Colonic mucosa (tissue), 4 donors: ENCODE data around the gene ITGAL. TPM values are rescaled to one million over a fixed set of nuclear protein-coding genes. Genes with fewer than 3 reads are reported as not detected.

ENCODE experiments used
- DNase-seq: peaks from one replicate; pipeline ENCODE4 v3.0.0-alpha.2; 2020
- H3K27ac ChIP-seq: fragments of 200-600 bp; one replicate; pipeline ENCODE4 v1.8.0; 2021
- H3K27me3 ChIP-seq: fragments of 200-600 bp; one replicate; pipeline ENCODE4 v1.8.0; 2021
- H3K36me3 ChIP-seq: fragments of 200-600 bp; one replicate; pipeline ENCODE4 v1.8.0; 2021
- H3K4me1 ChIP-seq: fragments of 200-600 bp; one replicate; pipeline ENCODE4 v1.8.0; 2021; ENCODE audit warnings: mild to moderate bottlenecking
- H3K4me3 ChIP-seq: fragments of 200-600 bp; one replicate; pipeline ENCODE4 v1.8.0; 2021
- H3K9ac ChIP-seq, 2 donors: one replicate each; pipeline ENCODE4 v1.7.0; 2013; ENCODE audit warnings: control low read depth in 2 of 2, low read depth in 2 of 2, low read length in 2 of 2
- H3K9me3 ChIP-seq: fragments of 200-600 bp; one replicate; pipeline ENCODE4 v1.8.0; 2021
- intact Hi-C: fragments of 100-400 bp; cut with DNase I; formaldehyde crosslinking; loops from one replicate; pipeline ENCODE4 v1.14.1; 2022
- total RNA-seq, 2 donors: library from RNA; stranded (reverse); fragmentation: NEBNext Ultra II Directional in 1 of 2; extraction: Animal tissue kit (Norgen Biotek cat#: 25700) in 1 of 2; gene quantifications; one replicate each; pipeline ENCODE4 v1.2.1, GENCODE V29; 2021
- TF ChIP-seq, protein P1 (sequence below): fragments of 200-600 bp; IDR thresholded peaks from one replicate; pipeline ENCODE4 v1.8.0; 2022; ENCODE audit warnings: antibody characterized with exemption, mild to moderate bottlenecking
- donor health status: healthy.
- donor health status: DM: no; HTN: no; CAD: no.
- donor health status: DM: no; HTN: no; CAD: no.

Gene ITGAL
- total RNA-seq, 2 donors from 2014 or later: 3.4 to 4.8 TPM

GRCh38 chr16:30523768-30524574 lies 51.4 kb downstream of the ITGAL start:
- Histone ChIP-seq H3K4me3 (no peak overlapping the region), H3K9me3 (no peaks in the 10 kb centered on the region), H3K4me1 (no peaks in the 10 kb centered on the region), H3K36me3 (no peaks in the 10 kb centered on the region), H3K9ac (no peak overlapping the region), H3K27me3 (no peaks in the 10 kb centered on the region), H3K27ac (no peak overlapping the region)
- no peak for DNase-seq
- TF ChIP-seq, protein P1, sequence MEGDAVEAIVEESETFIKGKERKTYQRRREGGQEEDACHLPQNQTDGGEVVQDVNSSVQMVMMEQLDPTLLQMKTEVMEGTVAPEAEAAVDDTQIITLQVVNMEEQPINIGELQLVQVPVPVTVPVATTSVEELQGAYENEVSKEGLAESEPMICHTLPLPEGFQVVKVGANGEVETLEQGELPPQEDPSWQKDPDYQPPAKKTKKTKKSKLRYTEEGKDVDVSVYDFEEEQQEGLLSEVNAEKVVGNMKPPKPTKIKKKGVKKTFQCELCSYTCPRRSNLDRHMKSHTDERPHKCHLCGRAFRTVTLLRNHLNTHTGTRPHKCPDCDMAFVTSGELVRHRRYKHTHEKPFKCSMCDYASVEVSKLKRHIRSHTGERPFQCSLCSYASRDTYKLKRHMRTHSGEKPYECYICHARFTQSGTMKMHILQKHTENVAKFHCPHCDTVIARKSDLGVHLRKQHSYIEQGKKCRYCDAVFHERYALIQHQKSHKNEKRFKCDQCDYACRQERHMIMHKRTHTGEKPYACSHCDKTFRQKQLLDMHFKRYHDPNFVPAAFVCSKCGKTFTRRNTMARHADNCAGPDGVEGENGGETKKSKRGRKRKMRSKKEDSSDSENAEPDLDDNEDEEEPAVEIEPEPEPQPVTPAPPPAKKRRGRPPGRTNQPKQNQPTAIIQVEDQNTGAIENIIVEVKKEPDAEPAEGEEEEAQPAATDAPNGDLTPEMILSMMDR: no peak
- intact Hi-C loops: no loop called here

GRCh38 chr16:30524575-30525568 lies 52.3 kb downstream of the ITGAL start:
- TF ChIP-seq, protein P1: no peak
- H3K36me3 ChIP-seq: no peaks in the 10 kb centered on the region
- no peaks in the 10 kb centered on the region for H3K27me3 ChIP-seq
- no peak overlapping the region for H3K27ac ChIP-seq
- intact Hi-C loops: loop anchor here (5.0 kb wide), 1 partner anchor 78 kb away; the partner anchor contains the start of gene SEPHS2
- DNase-seq: no peak
- H3K4me1 ChIP-seq: no peaks in the 10 kb centered on the region
- no peaks in the 10 kb centered on the region for H3K9me3 ChIP-seq
- peak overlapping the region in 1 of 2 donors; percentile 86 for H3K9ac ChIP-seq
- H3K4me3 ChIP-seq: no peak overlapping the region

DNA sequence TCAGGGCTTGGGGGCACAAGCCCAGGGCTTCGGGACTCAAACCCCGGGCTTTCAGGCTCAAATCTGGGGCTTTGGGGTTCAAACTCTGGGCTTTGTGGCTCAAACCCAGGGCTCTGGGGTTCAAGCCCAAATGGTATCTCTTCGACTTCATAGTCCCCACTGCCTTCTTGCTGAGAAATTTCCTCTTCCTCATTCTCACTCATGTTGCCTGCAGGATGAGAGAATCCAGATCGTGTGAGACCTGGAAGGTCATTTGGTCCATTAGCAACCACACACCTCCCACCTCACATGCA lies 53.2 kb downstream of the ITGAL start:
- intact Hi-C loops: loop anchor here (5.0 kb wide), 1 partner anchor 78 kb away; the partner anchor contains the start of gene SEPHS2
- DNase-seq: no peak
- Histone ChIP-seq H3K4me3 (peak overlapping the region; percentile 68), H3K9me3 (no peaks in the 10 kb centered on the region), H3K36me3 (no peaks in the 10 kb centered on the region), H3K27ac (peak overlapping the region; percentile 98), H3K4me1 (no peaks in the 10 kb centered on the region), H3K9ac (peak overlapping the region; percentile 86 to 89), H3K27me3 (no peaks in the 10 kb centered on the region)
- TF ChIP-seq, protein P1: no peak

GRCh38 chr16:30526137-30526822 lies 53.7 kb downstream of the ITGAL start, which contains the start of gene ZNF768:
ZNF768 (minus strand) TSS chr16:30526566; CDS start chr16:30526413, 153 bp downstream.
- peak; percentile 76 for DNase-seq
- Histone ChIP-seq H3K9ac (peak within 1 kb of the TSS; percentile 93 to 96), H3K9me3 (no peaks in the 10 kb centered on the region), H3K4me3 (peak within 1 kb of the TSS; percentile 68), H3K36me3 (no peaks in the 10 kb centered on the region), H3K4me1 (no peaks in the 10 kb centered on the region), H3K27me3 (no peaks in the 10 kb centered on the region), H3K27ac (peak within 1 kb of the TSS; percentile 98)
- intact Hi-C loops: loop anchor here (5.0 kb wide), 1 partner anchor 79 kb away; the partner anchor contains the start of gene SEPHS2
- TF ChIP-seq, protein P1: no peak
